ENCODE results near the gene NACC2.

Gene NACC2

GRCh38 chr9:136015656-136016571, 79.2 kb downstream of the NACC2 start:
- in situ Hi-C loops (cut with MboI; ENCODE audit: low sequenced_read_pairs, unreplicated experiment), result no loop called here
- no peak for DNase-seq (ENCODE audit: low spot score)
- TF ChIP-seq CTCF (IDR thresholded peaks at IDR 0.05; ENCODE audit: borderline replicate concordance, control extremely low read depth, extremely low read depth, insufficient read depth, missing control alignments), result no peak

- in situ Hi-C loops (cut with MboI; ENCODE audit: low sequenced_read_pairs, unreplicated experiment), result no loop called here
- TF ChIP-seq CTCF (IDR thresholded peaks at IDR 0.05; ENCODE audit: borderline replicate concordance, control extremely low read depth, extremely low read depth, insufficient read depth, missing control alignments), result no peak
- no peak for DNase-seq (ENCODE audit: low spot score)
Measured at GRCh38 chr9:136014924-136015633, 80.0 kb downstream of the NACC2 start.

- no peak for TF ChIP-seq CTCF (IDR thresholded peaks at IDR 0.05; ENCODE audit: borderline replicate concordance, control extremely low read depth, extremely low read depth, insufficient read depth, missing control alignments)
- in situ Hi-C loops (cut with MboI; ENCODE audit: low sequenced_read_pairs, unreplicated experiment), result no loop called here
- no peak for DNase-seq (ENCODE audit: low spot score)
Measured at GRCh38 chr9:136014147-136014923, 80.8 kb downstream of the NACC2 start.

- no peak for DNase-seq (ENCODE audit: low spot score)
- no peak for TF ChIP-seq CTCF (IDR thresholded peaks at IDR 0.05; ENCODE audit: borderline replicate concordance, control extremely low read depth, extremely low read depth, insufficient read depth, missing control alignments)
- in situ Hi-C loops (cut with MboI; ENCODE audit: low sequenced_read_pairs, unreplicated experiment), result no loop called here
Measured at GRCh38 chr9:136013524-136014034, 81.5 kb downstream of the NACC2 start.

- DNase-seq (ENCODE audit: low spot score), result no peak
- no peak for TF ChIP-seq CTCF (IDR thresholded peaks at IDR 0.05; ENCODE audit: borderline replicate concordance, control extremely low read depth, extremely low read depth, insufficient read depth, missing control alignments)
- in situ Hi-C loops (cut with MboI; ENCODE audit: low sequenced_read_pairs, unreplicated experiment), result no loop called here
Measured at GRCh38 chr9:136013116-136013515, 82.0 kb downstream of the NACC2 start.

GRCh38 chr9:136012651-136013050, 82.4 kb downstream of the NACC2 start:
- DNase-seq (ENCODE audit: low spot score), result no peak
- in situ Hi-C loops (cut with MboI; ENCODE audit: low sequenced_read_pairs, unreplicated experiment), result no loop called here
- no peak for TF ChIP-seq CTCF (IDR thresholded peaks at IDR 0.05; ENCODE audit: borderline replicate concordance, control extremely low read depth, extremely low read depth, insufficient read depth, missing control alignments)
